HFFc6 (cell line): Measurements from ENCODE around the gene PANK2. TPM values are rescaled to one million over a fixed set of nuclear protein-coding genes. Genes with fewer than 3 reads are reported as not detected.

ENCODE experiments used
- DNase-seq: peaks from one replicate; pipeline ENCODE4 v3.0.0-alpha.2; 2018
- H3K27ac Mint-ChIP-seq: 2 replicates; pipeline ENCODE4 v1.8.0; 2020; ENCODE audit warnings: mild to moderate bottlenecking, mixed read lengths
- H3K27me3 Mint-ChIP-seq: 2 replicates; pipeline ENCODE4 v1.8.0; 2021; ENCODE audit warnings: mild to moderate bottlenecking, moderate library complexity, mixed read lengths; ENCODE audit not compliant: insufficient read depth
- H3K36me3 Mint-ChIP-seq: 2 replicates; pipeline ENCODE4 v1.8.0; 2021; ENCODE audit warnings: low read depth, mixed read lengths
- H3K4me1 Mint-ChIP-seq: 2 replicates; pipeline ENCODE4 v1.8.0; 2020; ENCODE audit warnings: low read depth, mixed read lengths
- H3K4me3 Mint-ChIP-seq: 2 replicates; pipeline ENCODE4 v1.8.0; 2020; ENCODE audit warnings: mild to moderate bottlenecking, moderate library complexity, mixed read lengths
- H3K9me3 Mint-ChIP-seq: 2 replicates; pipeline ENCODE4 v1.8.0; 2020; ENCODE audit warnings: mild to moderate bottlenecking, mixed read lengths
- CTCF ChIP-seq: fragments of 200-600 bp; sonication (generic); IDR thresholded peaks from 2 replicates; pipeline ENCODE4 v1.5.0; 2021; ENCODE audit warnings: antibody characterized with exemption, mild to moderate bottlenecking
- total RNA-seq, 6 experiments: library from RNA; stranded (reverse); fragmentation: NEBNext Ultra II Directional; extraction: Animal tissue kit (Norgen Biotek cat#: 25700); gene quantifications; 2 replicates in 1 of 6; 3 replicates in 5 of 6; pipeline ENCODE4 v1.2.3, GENCODE V29; 2021

The PANK2 gene
- total RNA-seq, 6 experiments from 2014 or later = 34.5 to 40.7 (median 38.3) TPM

- TF ChIP-seq CTCF = no peak
- H3K27ac Mint-ChIP-seq = no peak overlapping the region
- no peak for DNase-seq
- H3K27me3 Mint-ChIP-seq = peaks cover 2% of the 10 kb centered on the region; the same call in 1 of the 2 replicates
- no peaks in the 10 kb centered on the region for H3K9me3 Mint-ChIP-seq
- H3K4me3 Mint-ChIP-seq = no peak overlapping the region
- H3K4me1 Mint-ChIP-seq = no peaks in the 10 kb centered on the region
- H3K36me3 Mint-ChIP-seq = peaks cover 43% of the 10 kb centered on the region
Measured at GRCh38 chr20:3858689-3859088, 30.5 kb upstream of the PANK2 start.

GRCh38 chr20:3861191-3861590 is 28.0 kb upstream of the PANK2 start:
- Mint-ChIP-seq H3K27ac (no peak overlapping the region), H3K27me3 (peaks cover 2% of the 10 kb centered on the region; the same call in 1 of the 2 replicates), H3K9me3 (no peaks in the 10 kb centered on the region), H3K36me3 (peaks cover 44% of the 10 kb centered on the region), H3K4me3 (no peak overlapping the region), H3K4me1 (no peaks in the 10 kb centered on the region)
- DNase-seq = no peak
- no peak for TF ChIP-seq CTCF

GRCh38 chr20:3862333-3862732 is 26.9 kb upstream of the PANK2 start:
- Mint-ChIP-seq H3K4me3 (no peak overlapping the region), H3K36me3 (peaks cover 39% of the 10 kb centered on the region), H3K4me1 (no peaks in the 10 kb centered on the region), H3K27ac (no peak overlapping the region; the same call in 1 of the 2 replicates), H3K9me3 (no peaks in the 10 kb centered on the region), H3K27me3 (peaks cover 2% of the 10 kb centered on the region; the same call in 1 of the 2 replicates)
- no peak for TF ChIP-seq CTCF
- DNase-seq = no peak

- TF ChIP-seq CTCF = no peak
- no peak overlapping the region for H3K4me3 Mint-ChIP-seq
- no peak overlapping the region for H3K27ac Mint-ChIP-seq
- peaks cover 2% of the 10 kb centered on the region; the same call in 1 of the 2 replicates for H3K27me3 Mint-ChIP-seq
- H3K36me3 Mint-ChIP-seq = peaks cover 35% of the 10 kb centered on the region
- no peaks in the 10 kb centered on the region for H3K9me3 Mint-ChIP-seq
- no peak for DNase-seq
- H3K4me1 Mint-ChIP-seq = no peaks in the 10 kb centered on the region
Measured at GRCh38 chr20:3863317-3863716, 25.9 kb upstream of the PANK2 start.

- no peak overlapping the region for H3K4me3 Mint-ChIP-seq
- no peak for DNase-seq
- H3K27me3 Mint-ChIP-seq = no peaks in the 10 kb centered on the region; the same call in 1 of the 2 replicates
- H3K36me3 Mint-ChIP-seq = peaks cover 35% of the 10 kb centered on the region
- no peak for TF ChIP-seq CTCF
- H3K27ac Mint-ChIP-seq = no peak overlapping the region
- no peaks in the 10 kb centered on the region for H3K4me1 Mint-ChIP-seq
- H3K9me3 Mint-ChIP-seq = no peaks in the 10 kb centered on the region
Measured at GRCh38 chr20:3864518-3864917, 24.7 kb upstream of the PANK2 start.
